Fibroblast of pulmonary artery (primary cell): Measurements from ENCODE around the gene GPC3.

ENCODE experiments used
- DNase-seq: peaks from one replicate; pipeline ENCODE4 v3.0.0-alpha.2; 2010; ENCODE audit warnings: low read depth
- H3K4me3 ChIP-seq: replicated peaks from 2 replicates; pipeline ENCODE4 v1.5.1; 2011; ENCODE audit warnings: low read depth, mild to moderate bottlenecking, control low read depth, low read length, moderate library complexity
- CTCF ChIP-seq: IDR thresholded peaks from 2 replicates; pipeline ENCODE4 v1.5.1; 2011; ENCODE audit warnings: mild to moderate bottlenecking, control low read depth, low read length, inconsistent platforms; ENCODE audit errors: missing control alignments

GPC3 gene

GRCh38 chrX:133840415-133840814 lies 145.0 kb downstream of the GPC3 start:
- no peak for TF ChIP-seq CTCF
- no peak overlapping the region for H3K4me3 ChIP-seq
- DNase-seq = no peak

- H3K4me3 ChIP-seq = no peak overlapping the region
- peak; percentile 68 for TF ChIP-seq CTCF
- peak; percentile 50 for DNase-seq
Measured at GRCh38 chrX:133838761-133839676, 146.4 kb downstream of the GPC3 start.

GRCh38 chrX:133837091-133837490 lies 148.3 kb downstream of the GPC3 start:
- no peak for TF ChIP-seq CTCF
- H3K4me3 ChIP-seq = no peak overlapping the region
- no peak for DNase-seq

- no peak for DNase-seq
- H3K4me3 ChIP-seq = no peak overlapping the region
Measured at GRCh38 chrX:133836561-133836960, 148.8 kb downstream of the GPC3 start.

GRCh38 chrX:133834771-133835170 lies 150.6 kb downstream of the GPC3 start:
- H3K4me3 ChIP-seq = no peak overlapping the region
- no peak for TF ChIP-seq CTCF
- DNase-seq = no peak

More at GRCh38 chrX:133836561-133836960, 148.8 kb downstream of the GPC3 start:
- no peak for TF ChIP-seq CTCF

GRCh38 chrX:133819546-133819945 lies 165.8 kb downstream of the GPC3 start:
- TF ChIP-seq CTCF = no peak
- no peak overlapping the region for H3K4me3 ChIP-seq
- no peak for DNase-seq

- no peak for DNase-seq
- H3K4me3 ChIP-seq = no peak overlapping the region
- TF ChIP-seq CTCF = no peak
Measured at GRCh38 chrX:133818019-133818418, 167.4 kb downstream of the GPC3 start.
